ENCODE results near the gene P2RY12.

- TF ChIP-seq EZH2 (IDR thresholded peaks at IDR 0.05; ENCODE audit: borderline replicate concordance, control insufficient read depth, low read depth, low read length) (no peak), CTCF (IDR thresholded peaks at IDR 0.05 in 2 of 3, conservative IDR thresholded peaks at IDR 0.05 in 1 of 3; ENCODE audit: control insufficient read depth in 2 of 3, extremely low read depth in 1 of 3, insufficient read depth in 1 of 3, low read depth in 3 of 3, low read length in 3 of 3) (no peak), FOS (IDR thresholded peaks at IDR 0.05; ENCODE audit: borderline replicate concordance, extremely low read depth, insufficient read length) (no peak)
Observed at GRCh38 chr3:151307583-151308488, 76.7 kb downstream of the P2RY12 start.
